GM23338 (cell line): ENCODE results near the gene FAT1. TPM values are rescaled to one million over a fixed set of nuclear protein-coding genes. Genes with fewer than 3 reads are reported as not detected.

ENCODE experiments used
- ATAC-seq: fragments of 200-7000 bp; cut with Tn5 transposase; 3 replicates; pipeline ENCODE4 v1.9.1; 2020
- DNase-seq: peaks from one replicate; pipeline ENCODE4 v3.0.0-alpha.2; 2015; ENCODE audit warnings: low spot score
- H2AFZ ChIP-seq: fragments of 200-600 bp; sonication (generic); 2 replicates; pipeline ENCODE4 v1.8.0; 2016; ENCODE audit warnings: antibody characterized with exemption, mild to moderate bottlenecking, moderate library complexity
- H3F3A ChIP-seq: fragments of 200-600 bp; sonication (generic); replicated peaks from 2 replicates; pipeline ENCODE4 v1.8.0; 2017; ENCODE audit warnings: antibody characterized with exemption, mixed run types, low read depth
- H3K27ac ChIP-seq: fragments of 200-600 bp; sonication (generic); 2 replicates; pipeline ENCODE4 v1.6.1; 2016; ENCODE audit warnings: low read depth
- H3K27me3 ChIP-seq: fragments of 200-600 bp; sonication (generic); 2 replicates; pipeline ENCODE4 v1.8.0; 2016; ENCODE audit warnings: mild to moderate bottlenecking, mixed run types, moderate library complexity; ENCODE audit not compliant: insufficient read depth
- H3K36me3 ChIP-seq: fragments of 200-600 bp; sonication (generic); 2 replicates; pipeline ENCODE4 v1.8.0; 2016; ENCODE audit warnings: mild to moderate bottlenecking; ENCODE audit not compliant: insufficient read depth
- H3K4me1 ChIP-seq: fragments of 200-600 bp; sonication (generic); 2 replicates; pipeline ENCODE4 v1.8.0; 2016; ENCODE audit warnings: mild to moderate bottlenecking, moderate library complexity; ENCODE audit not compliant: insufficient read depth
- H3K4me2 ChIP-seq: fragments of 200-600 bp; sonication (generic); 2 replicates; pipeline ENCODE4 v1.7.1; 2017; ENCODE audit warnings: mixed run types
- H3K4me3 ChIP-seq: fragments of 200-600 bp; sonication (generic); 2 replicates; pipeline ENCODE4 v1.6.1; 2016; ENCODE audit warnings: mixed run types
- H3K79me2 ChIP-seq: fragments of 200-600 bp; sonication (generic); replicated peaks from 2 replicates; pipeline ENCODE4 v1.8.0; 2017; ENCODE audit warnings: mild to moderate bottlenecking; ENCODE audit not compliant: insufficient read depth
- H3K9me2 ChIP-seq: fragments of 200-600 bp; sonication (generic); 2 replicates; pipeline ENCODE4 v1.8.0; 2017; ENCODE audit not compliant: insufficient read depth
- H4K20me1 ChIP-seq: fragments of 200-600 bp; sonication (generic); replicated peaks from 2 replicates; pipeline ENCODE4 v1.8.0; 2017; ENCODE audit warnings: mild to moderate bottlenecking; ENCODE audit not compliant: insufficient read depth
- H3K27ac Mint-ChIP-seq: 2 replicates; pipeline ENCODE4 v1.8.0; 2020; ENCODE audit warnings: inconsistent platforms, mild to moderate bottlenecking, moderate library complexity, mixed read lengths
- H3K27me3 Mint-ChIP-seq: 3 replicates; pipeline ENCODE4 v1.8.0; 2022; ENCODE audit warnings: low read depth, mild to moderate bottlenecking, moderate library complexity, mixed read lengths, inconsistent platforms; ENCODE audit not compliant: insufficient read depth, poor library complexity
- H3K36me3 Mint-ChIP-seq: 3 replicates; pipeline ENCODE4 v1.8.0; 2021; ENCODE audit warnings: low read depth, mild to moderate bottlenecking, inconsistent platforms, moderate library complexity, mixed read lengths
- H3K4me1 Mint-ChIP-seq: 3 replicates; pipeline ENCODE4 v1.8.0; 2020; ENCODE audit warnings: mild to moderate bottlenecking, inconsistent platforms, mixed read lengths
- H3K4me3 Mint-ChIP-seq: 3 replicates; pipeline ENCODE4 v1.8.0; 2021; ENCODE audit warnings: moderate library complexity, mild to moderate bottlenecking, inconsistent platforms, mixed read lengths
- H3K9me3 Mint-ChIP-seq: 3 replicates; pipeline ENCODE4 v1.8.0; 2020; ENCODE audit warnings: moderate library complexity, mild to moderate bottlenecking, inconsistent platforms, mixed read lengths
- ZNF462 ChIP-seq: fragments of 250-450 bp; sonication (Bioruptor Pico); IDR thresholded peaks from 2 replicates; pipeline ENCODE4 v1.5.0; 2020; ENCODE audit warnings: mild to moderate bottlenecking, moderate library complexity
- polyA plus RNA-seq: library from polyadenylated mRNA; unstranded; fragments of >200 nt; fragmentation: Nextera tagmentation; extraction: Ambion mirVana; gene quantifications from 2 replicates; pipeline ENCODE4 v1.2.1, GENCODE V29; 2016
- total RNA-seq: library from RNA; depleted of rRNA; stranded (reverse); fragments of >200 nt; shearing (Covaris generic); gene quantifications from 2 replicates; pipeline ENCODE4 v1.2.3, GENCODE V29; 2014

Gene FAT1
- total and polyA plus RNA-seq, 2 experiments from 2014 or later: 37.6 to 137 TPM

- H3K4me1 Mint-ChIP-seq: peaks cover 26% of the 10 kb centered on the region
Observed at GRCh38 chr4:186658657-186659056, 65.0 kb downstream of the FAT1 start.

More at GRCh38 chr4:186658657-186659056, 65.0 kb downstream of the FAT1 start:
- ATAC-seq: no peak
- Histone ChIP-seq H3F3A (no peaks in the 10 kb centered on the region), H3K4me3 (no peak overlapping the region), H3K4me2 (no peak overlapping the region), H3K27me3 (no peaks in the 10 kb centered on the region), H3K36me3 (peaks cover 3% of the 10 kb centered on the region; the same call in 1 of the 2 replicates), H2AFZ (no peak overlapping the region), H4K20me1 (no peaks in the 10 kb centered on the region; the same call in none of the 2 replicates), H3K4me1 (peaks cover 18% of the 10 kb centered on the region), H3K79me2 (peaks cover 30% of the 10 kb centered on the region), H3K9me2 (no peaks in the 10 kb centered on the region), H3K27ac (no peak overlapping the region)
- Mint-ChIP-seq H3K4me3 (no peak overlapping the region), H3K27me3 (peaks cover 2% of the 10 kb centered on the region), H3K27ac (0 out of 2 replicates have a peak overlapping the region, but pooled peaks have one; percentile 1), H3K9me3 (no peaks in the 10 kb centered on the region), H3K36me3 (peaks cover 31% of the 10 kb centered on the region)
- DNase-seq: no peak
- TF ChIP-seq ZNF462 (CRISPR knock-in tag): no peak
